GM12878 (cell line): Measurements from ENCODE around the gene DNAH9. TPM values are rescaled to one million over a fixed set of nuclear protein-coding genes. Genes with fewer than 3 reads are reported as not detected.

Source experiments
- BHLHE40 ChIP-seq, 2 experiments: fragments of 450-650 bp in 1 of 2; IDR thresholded peaks; 2 replicates each; pipeline ENCODE4 v1.6.1; 2011 to 2017; ENCODE audit warnings: low read depth in 2 of 2, borderline replicate concordance in 1 of 2, improper control_type of control experiment in 1 of 2, low read length in 1 of 2, mild to moderate bottlenecking in 1 of 2
- CBX5 ChIP-seq: sonication (generic); IDR thresholded peaks from 2 replicates; pipeline ENCODE4 v1.6.1; 2016; ENCODE audit warnings: low read depth, moderate library complexity, mild to moderate bottlenecking, inconsistent platforms
- CEBPB ChIP-seq, 2 experiments: fragments of 150-350 bp in 1 of 2; IDR thresholded peaks; 2 replicates each; pipeline ENCODE4 v1.6.1; 2012 to 2014; ENCODE audit warnings: low read depth in 2 of 2, low read length in 2 of 2, borderline replicate concordance in 1 of 2, inconsistent platforms in 1 of 2
- CHD4 ChIP-seq: fragments of 200-600 bp; sonication (generic); IDR thresholded peaks from 2 replicates; pipeline ENCODE4 v1.6.1; 2016; ENCODE audit warnings: mild to moderate bottlenecking
- EED ChIP-seq: sonication (generic); IDR thresholded peaks from 2 replicates; pipeline ENCODE4 v1.6.1; 2016; ENCODE audit warnings: antibody characterized with exemption, low read depth
- ETV6 ChIP-seq, 2 experiments: fragments of 450-650 bp in 1 of 2; IDR thresholded peaks in 1 of 2; conservative IDR thresholded peaks in 1 of 2; 2 replicates each; pipeline ENCODE4 v1.6.1; 2014; ENCODE audit warnings: antibody characterized with exemption in 1 of 2, borderline replicate concordance in 1 of 2, low read depth in 1 of 2, mild to moderate bottlenecking in 1 of 2, moderate library complexity in 1 of 2
- FOS ChIP-seq: IDR thresholded peaks from 3 replicates; pipeline ENCODE4 v1.6.1; 2011; ENCODE audit warnings: borderline replicate concordance; ENCODE audit not compliant: insufficient read length; ENCODE audit errors: extremely low read depth
- HDAC2 ChIP-seq: fragments of 200-600 bp; sonication (generic); IDR thresholded peaks from 2 replicates; pipeline ENCODE4 v1.6.1; 2017
- IRF4 ChIP-seq: IDR thresholded peaks from 2 replicates; pipeline ENCODE4 v1.6.1; 2011; ENCODE audit warnings: low read depth, low read length
- KLF5 ChIP-seq: fragments of 450-650 bp; IDR thresholded peaks from 2 replicates; pipeline ENCODE4 v1.6.1; 2014; ENCODE audit warnings: mild to moderate bottlenecking; ENCODE audit not compliant: partially characterized antibody
- NR2C1 ChIP-seq: fragments of 450-650 bp; IDR thresholded peaks from 2 replicates; pipeline ENCODE4 v1.6.1; 2017; ENCODE audit warnings: antibody characterized with exemption, mild to moderate bottlenecking, moderate library complexity
- PML ChIP-seq: IDR thresholded peaks from 2 replicates; pipeline ENCODE4 v1.6.1; 2012; ENCODE audit warnings: low read length, inconsistent platforms
- SRF ChIP-seq, 2 experiments: IDR thresholded peaks; 2 replicates each; pipeline ENCODE4 v1.6.1; 2011; ENCODE audit warnings: low read depth in 2 of 2, low read length in 2 of 2, mild to moderate bottlenecking in 1 of 2, moderate library complexity in 1 of 2
- TAF1 ChIP-seq: IDR thresholded peaks from 2 replicates; pipeline ENCODE4 v1.6.1; 2011; ENCODE audit warnings: mild to moderate bottlenecking, low read depth, low read length, borderline replicate concordance
- ZNF207 ChIP-seq: fragments of 450-650 bp; IDR thresholded peaks from 2 replicates; pipeline ENCODE4 v1.6.1; 2014; ENCODE audit warnings: antibody characterized with exemption, mild to moderate bottlenecking, borderline replicate concordance
- ZNF384 ChIP-seq: IDR thresholded peaks from 2 replicates; pipeline ENCODE4 v1.6.1; 2012; ENCODE audit warnings: low read depth, mild to moderate bottlenecking, low read length, improper control_type of control experiment, borderline replicate concordance
- polyA plus RNA-seq, 11 experiments: library from polyadenylated mRNA; depleted of rRNA in 4 of 11; unstranded in 6 of 11; stranded (reverse) in 5 of 11; fragments of >200 nt; fragmentation: Nextera tagmentation in 4 of 11; fragmentation: Illumina TruSeq in 1 of 11; extraction: Ambion mirVana in 4 of 11; extraction: Trizol in 1 of 11; gene quantifications; 1 replicate in 1 of 11; 2 replicates in 10 of 11; pipeline versions ENCODE4 v1.2.1 to v1.2.3, GENCODE V29; 2011 to 2016; ENCODE audit warnings: inconsistent platforms in 2 of 11, missing spikeins in 2 of 11, low read depth in 1 of 11
- total RNA-seq, 4 experiments: library from RNA; depleted of rRNA in 3 of 4; stranded (reverse); fragments of >200 nt in 3 of 4; fragmentation: Illumina TruSeq in 1 of 4; extraction: Trizol in 1 of 4; gene quantifications; 2 replicates each; pipeline versions ENCODE4 v1.2.1 to v1.2.3, GENCODE V29; 2013 to 2021
- TF ChIP-seq, protein P1 (sequence below): IDR thresholded peaks from 2 replicates; pipeline ENCODE4 v1.6.1; 2012; ENCODE audit warnings: low read length, inconsistent platforms
- TF ChIP-seq, protein P2 (sequence below): fragments of 450-650 bp; IDR thresholded peaks from 2 replicates; pipeline ENCODE4 v1.6.1; 2018; ENCODE audit warnings: borderline replicate concordance, mild to moderate bottlenecking; ENCODE audit not compliant: partially characterized antibody
- TF ChIP-seq, protein P3 (sequence below): fragments of 450-650 bp; IDR thresholded peaks from 2 replicates; pipeline ENCODE4 v1.6.1; 2017; ENCODE audit warnings: low read depth, mild to moderate bottlenecking, moderate library complexity
- TF ChIP-seq, protein P4 (sequence below): fragments of 450-650 bp; formaldehyde crosslinking; IDR thresholded peaks from 2 replicates; pipeline ENCODE4 v1.4.0; 2020; ENCODE audit warnings: mild to moderate bottlenecking, moderate library complexity

Gene DNAH9
- total and polyA plus RNA-seq, 10 of the 15 experiments (the other 5 are each of a cell fraction or from before 2014, with no cell fraction given), result 0.10 to 0.40 (median 0.19) TPM; not detected in 7

DNA sequence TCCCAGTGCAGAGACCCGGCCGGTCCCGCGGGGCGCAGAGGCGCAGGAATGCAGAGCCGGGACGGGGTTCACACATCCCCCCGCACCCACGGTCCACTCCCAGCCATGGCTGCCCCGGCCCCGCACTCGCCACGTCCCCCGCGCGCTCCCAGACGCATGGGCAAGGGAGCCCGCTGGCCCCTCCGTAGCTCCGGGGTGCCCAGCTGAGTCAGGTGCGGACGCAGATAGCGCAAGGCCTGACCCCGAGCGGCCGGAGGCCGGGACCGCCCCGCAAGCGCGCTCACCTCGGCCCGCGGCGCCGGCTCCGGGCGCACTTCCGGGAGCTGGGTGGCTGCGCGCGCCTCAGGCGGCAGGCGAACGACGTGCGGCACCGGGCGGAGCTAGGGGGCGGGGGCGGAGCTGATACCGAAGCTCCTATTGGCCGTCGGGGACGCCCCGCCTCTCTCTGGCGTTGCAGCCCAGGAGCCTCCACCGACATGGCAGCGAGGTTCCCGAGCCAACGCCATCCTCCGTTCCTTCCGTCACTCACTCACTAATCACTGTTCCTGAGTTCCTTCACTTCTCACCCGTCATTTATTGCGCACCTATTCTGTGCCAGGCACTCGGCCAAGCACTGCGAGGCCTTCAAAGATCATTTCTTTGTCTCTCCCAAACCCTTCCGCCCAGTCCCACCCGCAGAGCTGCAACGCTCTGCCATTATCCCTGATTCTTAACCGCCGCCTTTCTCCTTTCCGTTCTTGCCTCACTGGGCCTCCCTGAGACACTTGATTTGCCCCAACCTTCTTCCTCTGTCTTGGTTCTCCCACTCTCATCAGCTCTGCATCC, 399.1 kb downstream of the DNAH9 start, which contains the start of gene ZNF18 (continued):
- peak; percentile 6 to 81; a peak in 2 of 4 replicates for TF ChIP-seq BHLHE40 (IDR thresholded peaks at IDR 0.05; ENCODE audit: borderline replicate concordance in 1 of 2, low read depth in 2 of 2, low read length in 1 of 2)
- peak; percentile 84 for TF ChIP-seq TAF1
- TF ChIP-seq, protein P1, sequence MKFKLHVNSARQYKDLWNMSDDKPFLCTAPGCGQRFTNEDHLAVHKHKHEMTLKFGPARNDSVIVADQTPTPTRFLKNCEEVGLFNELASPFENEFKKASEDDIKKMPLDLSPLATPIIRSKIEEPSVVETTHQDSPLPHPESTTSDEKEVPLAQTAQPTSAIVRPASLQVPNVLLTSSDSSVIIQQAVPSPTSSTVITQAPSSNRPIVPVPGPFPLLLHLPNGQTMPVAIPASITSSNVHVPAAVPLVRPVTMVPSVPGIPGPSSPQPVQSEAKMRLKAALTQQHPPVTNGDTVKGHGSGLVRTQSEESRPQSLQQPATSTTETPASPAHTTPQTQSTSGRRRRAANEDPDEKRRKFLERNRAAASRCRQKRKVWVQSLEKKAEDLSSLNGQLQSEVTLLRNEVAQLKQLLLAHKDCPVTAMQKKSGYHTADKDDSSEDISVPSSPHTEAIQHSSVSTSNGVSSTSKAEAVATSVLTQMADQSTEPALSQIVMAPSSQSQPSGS, result no peak
- no peak for TF ChIP-seq IRF4
- TF ChIP-seq FOS, result no peak
- TF ChIP-seq CEBPB (IDR thresholded peaks at IDR 0.05; ENCODE audit: borderline replicate concordance in 1 of 2, low read depth in 2 of 2, low read length in 2 of 2), result no peak
- TF ChIP-seq EED, result no peak
- TF ChIP-seq NR2C1, result peak; percentile 54
- TF ChIP-seq, protein P2, sequence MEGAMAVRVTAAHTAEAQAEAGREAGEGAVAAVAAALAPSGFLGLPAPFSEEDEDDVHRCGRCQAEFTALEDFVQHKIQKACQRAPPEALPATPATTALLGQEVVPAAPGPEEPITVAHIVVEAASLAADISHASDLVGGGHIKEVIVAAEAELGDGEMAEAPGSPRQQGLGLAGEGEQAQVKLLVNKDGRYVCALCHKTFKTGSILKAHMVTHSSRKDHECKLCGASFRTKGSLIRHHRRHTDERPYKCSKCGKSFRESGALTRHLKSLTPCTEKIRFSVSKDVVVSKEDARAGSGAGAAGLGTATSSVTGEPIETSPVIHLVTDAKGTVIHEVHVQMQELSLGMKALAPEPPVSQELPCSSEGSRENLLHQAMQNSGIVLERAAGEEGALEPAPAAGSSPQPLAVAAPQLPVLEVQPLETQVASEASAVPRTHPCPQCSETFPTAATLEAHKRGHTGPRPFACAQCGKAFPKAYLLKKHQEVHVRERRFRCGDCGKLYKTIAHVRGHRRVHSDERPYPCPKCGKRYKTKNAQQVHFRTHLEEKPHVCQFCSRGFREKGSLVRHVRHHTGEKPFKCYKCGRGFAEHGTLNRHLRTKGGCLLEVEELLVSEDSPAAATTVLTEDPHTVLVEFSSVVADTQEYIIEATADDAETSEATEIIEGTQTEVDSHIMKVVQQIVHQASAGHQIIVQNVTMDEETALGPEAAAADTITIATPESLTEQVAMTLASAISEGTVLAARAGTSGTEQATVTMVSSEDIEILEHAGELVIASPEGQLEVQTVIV, result no peak
- no peak for TF ChIP-seq ETV6 (conservative IDR thresholded peaks at IDR 0.05 in 1 of 2, IDR thresholded peaks at IDR 0.05 in 1 of 2; ENCODE audit: borderline replicate concordance in 1 of 2, low read depth in 1 of 2)
- peak; percentile 36 for TF ChIP-seq KLF5
- peak; percentile 57; the same call in 1 of the 2 replicates for TF ChIP-seq HDAC2
- TF ChIP-seq ZNF384, result no peak
- TF ChIP-seq ZNF207, result peak; percentile 66
- no peak for TF ChIP-seq CHD4
- no peak for TF ChIP-seq SRF (IDR thresholded peaks at IDR 0.05; ENCODE audit: low read depth in 2 of 2, low read length in 2 of 2)
- TF ChIP-seq CBX5, result no peak
- TF ChIP-seq, protein P3, sequence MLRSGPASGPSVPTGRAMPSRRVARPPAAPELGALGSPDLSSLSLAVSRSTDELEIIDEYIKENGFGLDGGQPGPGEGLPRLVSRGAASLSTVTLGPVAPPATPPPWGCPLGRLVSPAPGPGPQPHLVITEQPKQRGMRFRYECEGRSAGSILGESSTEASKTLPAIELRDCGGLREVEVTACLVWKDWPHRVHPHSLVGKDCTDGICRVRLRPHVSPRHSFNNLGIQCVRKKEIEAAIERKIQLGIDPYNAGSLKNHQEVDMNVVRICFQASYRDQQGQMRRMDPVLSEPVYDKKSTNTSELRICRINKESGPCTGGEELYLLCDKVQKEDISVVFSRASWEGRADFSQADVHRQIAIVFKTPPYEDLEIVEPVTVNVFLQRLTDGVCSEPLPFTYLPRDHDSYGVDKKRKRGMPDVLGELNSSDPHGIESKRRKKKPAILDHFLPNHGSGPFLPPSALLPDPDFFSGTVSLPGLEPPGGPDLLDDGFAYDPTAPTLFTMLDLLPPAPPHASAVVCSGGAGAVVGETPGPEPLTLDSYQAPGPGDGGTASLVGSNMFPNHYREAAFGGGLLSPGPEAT, result no peak
- TF ChIP-seq, protein P4, sequence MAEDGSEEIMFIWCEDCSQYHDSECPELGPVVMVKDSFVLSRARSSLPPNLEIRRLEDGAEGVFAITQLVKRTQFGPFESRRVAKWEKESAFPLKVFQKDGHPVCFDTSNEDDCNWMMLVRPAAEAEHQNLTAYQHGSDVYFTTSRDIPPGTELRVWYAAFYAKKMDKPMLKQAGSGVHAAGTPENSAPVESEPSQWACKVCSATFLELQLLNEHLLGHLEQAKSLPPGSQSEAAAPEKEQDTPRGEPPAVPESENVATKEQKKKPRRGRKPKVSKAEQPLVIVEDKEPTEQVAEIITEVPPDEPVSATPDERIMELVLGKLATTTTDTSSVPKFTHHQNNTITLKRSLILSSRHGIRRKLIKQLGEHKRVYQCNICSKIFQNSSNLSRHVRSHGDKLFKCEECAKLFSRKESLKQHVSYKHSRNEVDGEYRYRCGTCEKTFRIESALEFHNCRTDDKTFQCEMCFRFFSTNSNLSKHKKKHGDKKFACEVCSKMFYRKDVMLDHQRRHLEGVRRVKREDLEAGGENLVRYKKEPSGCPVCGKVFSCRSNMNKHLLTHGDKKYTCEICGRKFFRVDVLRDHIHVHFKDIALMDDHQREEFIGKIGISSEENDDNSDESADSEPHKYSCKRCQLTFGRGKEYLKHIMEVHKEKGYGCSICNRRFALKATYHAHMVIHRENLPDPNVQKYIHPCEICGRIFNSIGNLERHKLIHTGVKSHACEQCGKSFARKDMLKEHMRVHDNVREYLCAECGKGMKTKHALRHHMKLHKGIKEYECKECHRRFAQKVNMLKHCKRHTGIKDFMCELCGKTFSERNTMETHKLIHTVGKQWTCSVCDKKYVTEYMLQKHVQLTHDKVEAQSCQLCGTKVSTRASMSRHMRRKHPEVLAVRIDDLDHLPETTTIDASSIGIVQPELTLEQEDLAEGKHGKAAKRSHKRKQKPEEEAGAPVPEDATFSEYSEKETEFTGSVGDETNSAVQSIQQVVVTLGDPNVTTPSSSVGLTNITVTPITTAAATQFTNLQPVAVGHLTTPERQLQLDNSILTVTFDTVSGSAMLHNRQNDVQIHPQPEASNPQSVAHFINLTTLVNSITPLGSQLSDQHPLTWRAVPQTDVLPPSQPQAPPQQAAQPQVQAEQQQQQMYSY (CRISPR knock-in tag), result no peak
- TF ChIP-seq PML, result peak; percentile 96
